ENCODE data around the gene ALPL. TPM values are rescaled to one million over a fixed set of nuclear protein-coding genes. Genes with fewer than 3 reads are reported as not detected.

ALPL gene
- total RNA-seq, 1 experiment from 2014 or later: 84.8 TPM

DNA sequence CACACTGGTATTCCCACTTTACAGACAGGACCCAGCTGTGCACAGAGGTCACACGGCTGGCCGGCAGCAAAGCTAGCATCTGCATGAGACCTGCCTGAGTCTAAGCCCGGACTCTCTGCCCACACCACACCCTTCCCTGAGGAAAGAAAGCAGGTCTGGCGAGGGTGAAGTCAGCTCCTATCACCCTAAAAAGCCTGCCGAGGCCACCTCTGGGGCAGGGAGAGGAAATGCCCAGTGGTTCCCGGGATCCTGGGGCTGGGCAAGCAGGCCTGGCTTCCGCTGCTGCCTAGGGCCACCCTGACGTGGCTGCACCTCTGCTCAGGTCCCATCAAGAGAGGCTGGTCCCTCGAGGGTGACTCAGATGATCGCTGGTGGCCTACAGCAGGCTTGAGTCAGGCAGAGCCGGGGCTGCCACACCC is 117.7 kb downstream of the ALPL start:
- no peak overlapping the region for H3K27ac ChIP-seq (ENCODE audit: insufficient read length, low read depth, low read length)
- H2AFZ ChIP-seq (ENCODE audit: low read length): no peak overlapping the region
- no peak overlapping the region for H2BK15ac ChIP-seq (ENCODE audit: low read depth, low read length)
- H3K23me2 ChIP-seq (ENCODE audit: insufficient read length, low read depth, low read length, poor library complexity, severe bottlenecking): peaks cover 4% of the 10 kb centered on the region
- H4K91ac ChIP-seq (ENCODE audit: insufficient read length, low read depth, low read length): no peak overlapping the region
- no peak overlapping the region for H4K5ac ChIP-seq (ENCODE audit: insufficient read length, low read depth, low read length)
- no peaks in the 10 kb centered on the region for H3K79me1 ChIP-seq (ENCODE audit: insufficient read depth, low read depth, low read length, poor library complexity, severe bottlenecking)
- H3K56ac ChIP-seq (ENCODE audit: insufficient read length, low read depth, low read length): no peak overlapping the region
- H2AK5ac ChIP-seq (ENCODE audit: insufficient read length, low read length): no peak overlapping the region
- H2BK5ac ChIP-seq (ENCODE audit: insufficient read length, low read length): no peak overlapping the region
- no peak overlapping the region for H3K4me2 ChIP-seq (ENCODE audit: insufficient read depth, insufficient read length, low read length)
- no peak overlapping the region for H3K4me3 Mint-ChIP-seq
- H3K14ac ChIP-seq (ENCODE audit: insufficient read depth, low read length): no peak overlapping the region; the same call in 1 of the 2 replicates
- peaks cover 7% of the 10 kb centered on the region; the same call in 1 of the 2 replicates for H3K4me1 ChIP-seq (ENCODE audit: insufficient read depth, low read length)
- H3K4me1 Mint-ChIP-seq: peaks cover 28 to 37% of the 10 kb centered on the region in 2 experiments
- H2BK20ac ChIP-seq (ENCODE audit: low read depth, low read length, poor library complexity, severe bottlenecking): no peak overlapping the region
- H3K27me3 ChIP-seq (ENCODE audit: insufficient read depth, low read length): no peaks in the 10 kb centered on the region
- TF ChIP-seq, protein P1, sequence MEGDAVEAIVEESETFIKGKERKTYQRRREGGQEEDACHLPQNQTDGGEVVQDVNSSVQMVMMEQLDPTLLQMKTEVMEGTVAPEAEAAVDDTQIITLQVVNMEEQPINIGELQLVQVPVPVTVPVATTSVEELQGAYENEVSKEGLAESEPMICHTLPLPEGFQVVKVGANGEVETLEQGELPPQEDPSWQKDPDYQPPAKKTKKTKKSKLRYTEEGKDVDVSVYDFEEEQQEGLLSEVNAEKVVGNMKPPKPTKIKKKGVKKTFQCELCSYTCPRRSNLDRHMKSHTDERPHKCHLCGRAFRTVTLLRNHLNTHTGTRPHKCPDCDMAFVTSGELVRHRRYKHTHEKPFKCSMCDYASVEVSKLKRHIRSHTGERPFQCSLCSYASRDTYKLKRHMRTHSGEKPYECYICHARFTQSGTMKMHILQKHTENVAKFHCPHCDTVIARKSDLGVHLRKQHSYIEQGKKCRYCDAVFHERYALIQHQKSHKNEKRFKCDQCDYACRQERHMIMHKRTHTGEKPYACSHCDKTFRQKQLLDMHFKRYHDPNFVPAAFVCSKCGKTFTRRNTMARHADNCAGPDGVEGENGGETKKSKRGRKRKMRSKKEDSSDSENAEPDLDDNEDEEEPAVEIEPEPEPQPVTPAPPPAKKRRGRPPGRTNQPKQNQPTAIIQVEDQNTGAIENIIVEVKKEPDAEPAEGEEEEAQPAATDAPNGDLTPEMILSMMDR (conservative IDR thresholded peaks at IDR 0.05): no peak
- H3T11ph ChIP-seq (ENCODE audit: low read length): no peak overlapping the region
- H3K36me3 Mint-ChIP-seq (ENCODE audit: insufficient read depth in 1 of 3, low read depth in 3 of 3): no peaks in the 10 kb centered on the region
- no peak overlapping the region for H3K27ac Mint-ChIP-seq
- no CpG with 5 or more reads among the region's 11 CpGs for WGBS (ENCODE audit: extremely low coverage, insufficient read length, low lambda C conversion rate)
- DNase-seq: no peak
- no peaks in the 10 kb centered on the region; a peak in 2 of 5 replicates for H3K9me3 Mint-ChIP-seq
- H3K79me2 ChIP-seq (ENCODE audit: insufficient read depth, low read length): no peaks in the 10 kb centered on the region
- H3K4ac ChIP-seq (ENCODE audit: low read depth, low read length): no peak overlapping the region
- no peak overlapping the region for H3K23ac ChIP-seq (ENCODE audit: insufficient read length, low read depth, low read length)
- no peaks in the 10 kb centered on the region for H3K9me3 ChIP-seq (ENCODE audit: control insufficient read depth, low read depth, low read length)
- H2BK12ac ChIP-seq (ENCODE audit: insufficient read length, low read depth, low read length): no peak overlapping the region
- no peak overlapping the region for H3K9ac ChIP-seq (ENCODE audit: extremely low read depth, insufficient read length, low read length)
- no peak overlapping the region for H3K18ac ChIP-seq (ENCODE audit: insufficient read length, low read depth, low read length)
- no peaks in the 10 kb centered on the region for H3K27me3 Mint-ChIP-seq (ENCODE audit: low read depth)
- H4K20me1 ChIP-seq (ENCODE audit: control insufficient read depth, insufficient read depth, insufficient read length): no peaks in the 10 kb centered on the region
- no peak overlapping the region for H4K8ac ChIP-seq (replicated peaks; ENCODE audit: insufficient read length, low read depth, low read length)
- no peak overlapping the region for H2BK120ac ChIP-seq (ENCODE audit: low read depth, low read length, poor library complexity, severe bottlenecking)

Other genes starting within 250 kb of the ALPL start
- gene ECE1, start 219.0 kb upstream of the ALPL start, total RNA-seq (2021): 27.7 and 31.1 TPM in 2 replicates
- 15.8 and 16.2 TPM in 2 replicates for gene NBPF3, start 69.3 kb upstream of the ALPL start, total RNA-seq (2021)
- gene RAP1GAP, start 159.9 kb downstream of the ALPL start, total RNA-seq (2021): 6.4 and 7.9 TPM in 2 replicates